Measurements from ENCODE around the gene KNCN. TPM values are rescaled to one million over a fixed set of nuclear protein-coding genes. Genes with fewer than 3 reads are reported as not detected.

Gene KNCN
- total and polyA plus RNA-seq, 2 donors (not counting 1 experiment from before 2014, with no cell fraction given) = not detected

DNA sequence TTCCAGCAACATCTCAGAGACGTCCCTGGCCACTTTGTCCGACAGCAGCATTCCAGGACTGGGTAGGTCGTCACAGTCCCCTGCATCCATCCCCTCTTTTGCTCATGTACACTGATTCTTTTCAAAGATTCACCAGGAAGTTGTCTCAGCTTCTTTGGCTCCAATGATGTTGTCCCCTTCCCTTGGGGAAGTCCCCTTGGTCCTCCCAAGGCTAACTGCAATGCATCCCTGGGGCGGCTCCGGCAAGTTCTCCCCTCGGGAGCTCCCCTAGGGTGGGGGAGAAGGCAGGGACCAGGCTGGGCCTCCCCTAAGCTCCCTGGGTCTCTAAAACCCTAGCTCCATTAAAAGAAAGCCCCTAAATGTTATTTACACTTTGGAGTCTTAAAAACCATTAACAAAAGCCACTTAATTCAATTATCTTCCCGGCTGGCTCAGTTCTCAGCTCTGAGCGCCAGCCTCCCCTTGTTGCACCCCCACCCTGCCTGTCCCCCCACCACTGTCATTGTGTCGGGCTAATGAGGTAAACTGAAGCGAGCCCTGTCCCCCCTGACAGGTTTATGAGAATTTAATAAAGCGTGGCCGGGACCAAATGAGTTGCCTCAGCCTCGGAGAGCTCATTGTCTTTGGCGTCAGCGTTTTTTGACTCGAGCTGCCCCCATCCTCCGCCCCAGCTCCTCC is 25.3 kb downstream of the KNCN start:
- CTCF ChIA-PET = interaction anchor here (0.6 to 8.2 kb wide), 6 partner anchors 9 to 88 kb away, joined by 3 to 122 read pairs (median 4); a partner anchor contains a TSS
- ATAC-seq (ENCODE audit: low read depth) (no peak), DNase-seq (no peak)
- Mint-ChIP-seq H3K4me1 (no peaks in the 10 kb centered on the region), H3K4me3 (no peak overlapping the region), H3K9me3 (ENCODE audit: insufficient read depth) (no peaks in the 10 kb centered on the region), H3K27me3 (peaks cover 56% of the 10 kb centered on the region), H3K27ac (no peak overlapping the region)
- H3K9me3 ChIP-seq (ENCODE audit: control extremely low read depth in 1 of 3, control insufficient read depth in 2 of 3, insufficient read depth in 1 of 3, low read length in 2 of 3) = no peaks in the 10 kb centered on the region
- no peak overlapping the region for H3K27ac ChIP-seq (ENCODE audit: low read length in 2 of 2)
- H2AFZ ChIP-seq (ENCODE audit: insufficient read depth, low read depth, low read length, poor library complexity, severe bottlenecking) = no peak overlapping the region
- H3K4me2 ChIP-seq (replicated peaks; ENCODE audit: low read depth, low read length, poor library complexity, severe bottlenecking) = no peak overlapping the region
- TF ChIP-seq EZH2 (IDR thresholded peaks at IDR 0.05; ENCODE audit: borderline replicate concordance, insufficient read depth, low read depth, low read length, poor library complexity, severe bottlenecking) = no peak
- TF ChIP-seq, protein P1, sequence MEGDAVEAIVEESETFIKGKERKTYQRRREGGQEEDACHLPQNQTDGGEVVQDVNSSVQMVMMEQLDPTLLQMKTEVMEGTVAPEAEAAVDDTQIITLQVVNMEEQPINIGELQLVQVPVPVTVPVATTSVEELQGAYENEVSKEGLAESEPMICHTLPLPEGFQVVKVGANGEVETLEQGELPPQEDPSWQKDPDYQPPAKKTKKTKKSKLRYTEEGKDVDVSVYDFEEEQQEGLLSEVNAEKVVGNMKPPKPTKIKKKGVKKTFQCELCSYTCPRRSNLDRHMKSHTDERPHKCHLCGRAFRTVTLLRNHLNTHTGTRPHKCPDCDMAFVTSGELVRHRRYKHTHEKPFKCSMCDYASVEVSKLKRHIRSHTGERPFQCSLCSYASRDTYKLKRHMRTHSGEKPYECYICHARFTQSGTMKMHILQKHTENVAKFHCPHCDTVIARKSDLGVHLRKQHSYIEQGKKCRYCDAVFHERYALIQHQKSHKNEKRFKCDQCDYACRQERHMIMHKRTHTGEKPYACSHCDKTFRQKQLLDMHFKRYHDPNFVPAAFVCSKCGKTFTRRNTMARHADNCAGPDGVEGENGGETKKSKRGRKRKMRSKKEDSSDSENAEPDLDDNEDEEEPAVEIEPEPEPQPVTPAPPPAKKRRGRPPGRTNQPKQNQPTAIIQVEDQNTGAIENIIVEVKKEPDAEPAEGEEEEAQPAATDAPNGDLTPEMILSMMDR (IDR thresholded peaks at IDR 0.05) = no peak
- no peaks in the 10 kb centered on the region for H4K20me1 ChIP-seq (ENCODE audit: control insufficient read depth, insufficient read depth, low read length, poor library complexity, severe bottlenecking)
- no peaks in the 10 kb centered on the region for H3K4me1 ChIP-seq (ENCODE audit: control insufficient read depth in 2 of 2, insufficient read depth in 2 of 2, low read length in 2 of 2)
- H3K79me2 ChIP-seq (ENCODE audit: control insufficient read depth, insufficient read depth, low read length) = no peaks in the 10 kb centered on the region
- no peak overlapping the region for H3K4me3 ChIP-seq (ENCODE audit: control extremely low read depth in 1 of 5, extremely low read depth in 1 of 5, insufficient read depth in 1 of 5, low read depth in 2 of 5, low read length in 4 of 5)
- POLR2A ChIA-PET = no interaction called here
- 64% methylated on average over 12 of the region's 17 CpGs for WGBS (ENCODE audit: insufficient coverage)
- no peaks in the 10 kb centered on the region for H3K36me3 ChIP-seq (replicated peaks in 1 of 2; ENCODE audit: control extremely low read depth in 1 of 2, control insufficient read depth in 1 of 2, extremely low read depth in 1 of 2, insufficient read depth in 2 of 2, low read length in 1 of 2)
- intact Hi-C loops (cut with micrococcal nuclease) = no loop called here
- no peak overlapping the region for H3K9ac ChIP-seq (ENCODE audit: low read length)
- peaks cover 0 to 27% (median 7%) of the 10 kb centered on the region in 4 experiments for H3K27me3 ChIP-seq (replicated peaks in 1 of 4; ENCODE audit: control extremely low read depth in 1 of 4, control insufficient read depth in 3 of 4, insufficient read depth in 4 of 4, low read length in 3 of 4)

DNA sequence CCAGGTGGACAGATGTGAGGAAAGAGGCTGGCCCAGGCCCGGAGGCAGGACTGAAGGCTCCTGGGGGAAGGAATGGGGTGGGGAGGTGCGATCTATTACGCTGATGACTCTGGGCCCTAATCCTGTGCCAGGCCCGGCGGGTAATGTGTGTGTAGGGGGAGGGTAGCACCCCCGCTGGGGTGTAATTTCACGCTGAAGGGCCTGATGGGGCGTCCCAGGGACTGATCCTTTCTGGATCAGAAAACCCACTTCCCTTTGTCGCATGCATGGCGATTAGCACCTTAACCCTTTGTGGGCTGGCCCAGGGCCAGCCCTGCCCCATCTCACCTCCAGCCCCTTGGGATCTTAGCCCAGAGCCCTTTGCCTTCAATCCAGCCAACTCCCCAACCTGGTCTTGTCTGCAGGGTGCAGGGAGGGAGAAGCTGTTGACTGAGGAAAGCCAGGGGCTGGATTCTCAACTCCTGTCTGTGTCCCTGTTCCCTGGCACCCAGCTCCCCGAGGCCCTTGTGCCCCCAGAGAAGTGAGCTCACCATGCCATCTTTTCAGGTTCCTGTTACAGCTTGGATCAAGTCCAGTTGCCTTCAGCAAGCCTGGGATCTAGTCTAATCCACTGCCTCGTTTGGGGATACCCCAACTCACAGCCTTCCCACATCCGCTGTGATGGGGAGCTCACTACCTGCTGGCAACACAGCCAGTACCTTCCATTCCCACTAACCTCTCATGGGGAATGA is 26.0 kb downstream of the KNCN start:
- Histone ChIP-seq H3K4me2 (replicated peaks; ENCODE audit: low read depth, low read length, poor library complexity, severe bottlenecking) (no peak overlapping the region), H3K9me3 (ENCODE audit: control extremely low read depth in 1 of 3, control insufficient read depth in 2 of 3, insufficient read depth in 1 of 3, low read length in 2 of 3) (no peaks in the 10 kb centered on the region), H3K9ac (ENCODE audit: low read length) (no peak overlapping the region), H3K36me3 (replicated peaks in 1 of 2; ENCODE audit: control extremely low read depth in 1 of 2, control insufficient read depth in 1 of 2, extremely low read depth in 1 of 2, insufficient read depth in 2 of 2, low read length in 1 of 2) (no peaks in the 10 kb centered on the region), H3K79me2 (ENCODE audit: control insufficient read depth, insufficient read depth, low read length) (no peaks in the 10 kb centered on the region), H3K4me1 (ENCODE audit: control insufficient read depth in 2 of 2, insufficient read depth in 2 of 2, low read length in 2 of 2) (no peaks in the 10 kb centered on the region), H4K20me1 (ENCODE audit: control insufficient read depth, insufficient read depth, low read length, poor library complexity, severe bottlenecking) (no peaks in the 10 kb centered on the region), H2AFZ (ENCODE audit: insufficient read depth, low read depth, low read length, poor library complexity, severe bottlenecking) (no peak overlapping the region), H3K4me3 (ENCODE audit: control extremely low read depth in 1 of 5, extremely low read depth in 1 of 5, insufficient read depth in 1 of 5, low read depth in 2 of 5, low read length in 4 of 5) (no peak overlapping the region), H3K27me3 (replicated peaks in 1 of 4; ENCODE audit: control extremely low read depth in 1 of 4, control insufficient read depth in 3 of 4, insufficient read depth in 4 of 4, low read length in 3 of 4) (peaks cover 0 to 24% (median 7%) of the 10 kb centered on the region in 4 experiments), H3K27ac (ENCODE audit: low read length in 2 of 2) (no peak overlapping the region)
- intact Hi-C loops (cut with micrococcal nuclease) = no loop called here
- H3K4me1 Mint-ChIP-seq = no peaks in the 10 kb centered on the region
- no peak for ATAC-seq (ENCODE audit: low read depth)
- no peak for DNase-seq
- ChIA-PET POLR2A (no interaction called here), CTCF (interaction anchor here (0.7 to 8.2 kb wide), 4 partner anchors 10 to 80 kb away, joined by 3 to 122 read pairs (median 6); a partner anchor contains a TSS)
- TF ChIP-seq, protein P1 (IDR thresholded peaks at IDR 0.05) = no peak
- TF ChIP-seq EZH2 (IDR thresholded peaks at IDR 0.05; ENCODE audit: borderline replicate concordance, insufficient read depth, low read depth, low read length, poor library complexity, severe bottlenecking) = no peak
- no peak overlapping the region for H3K4me3 Mint-ChIP-seq
- peaks cover 52% of the 10 kb centered on the region for H3K27me3 Mint-ChIP-seq
- WGBS (ENCODE audit: insufficient coverage) = 67% methylated on average over 12 of the region's 13 CpGs
- no peaks in the 10 kb centered on the region for H3K9me3 Mint-ChIP-seq (ENCODE audit: insufficient read depth)
- no peak overlapping the region for H3K27ac Mint-ChIP-seq
